ENCODE data around the gene CD83.

Gene CD83

GRCh38 chr6:14110001-14110818, 7.4 kb upstream of the CD83 start:
- TF ChIP-seq TAF1 (IDR thresholded peaks at IDR 0.05; ENCODE audit: borderline replicate concordance, low read depth, low read length) (no peak), POLR2AphosphoS5 (IDR thresholded peaks at IDR 0.05; ENCODE audit: low read depth, low read length) (no peak), POLR2A (IDR thresholded peaks at IDR 0.05; ENCODE audit: low read depth, low read length) (no peak)
- FAIRE-seq (peak; percentile 99), DNase-seq (ENCODE audit: insufficient read length) (no peak)

GRCh38 chr6:14113976-14114375, 3.6 kb upstream of the CD83 start:
- TF ChIP-seq POLR2A (IDR thresholded peaks at IDR 0.05; ENCODE audit: low read depth, low read length) (no peak), POLR2AphosphoS5 (IDR thresholded peaks at IDR 0.05; ENCODE audit: low read depth, low read length) (no peak), TAF1 (IDR thresholded peaks at IDR 0.05; ENCODE audit: borderline replicate concordance, low read depth, low read length) (no peak)
- FAIRE-seq (no peak), DNase-seq (ENCODE audit: insufficient read length) (no peak)

GRCh38 chr6:14118091-14118439, 493 bp downstream of the CD83 start:
- DNase-seq (ENCODE audit: insufficient read length) (no peak), FAIRE-seq (no peak)
- no peak for TF ChIP-seq POLR2AphosphoS5 (IDR thresholded peaks at IDR 0.05; ENCODE audit: low read depth, low read length)
- TF ChIP-seq TAF1 (IDR thresholded peaks at IDR 0.05; ENCODE audit: borderline replicate concordance, low read depth, low read length): no peak
- TF ChIP-seq POLR2A (IDR thresholded peaks at IDR 0.05; ENCODE audit: low read depth, low read length): no peak

GRCh38 chr6:14118446-14118845, 874 bp downstream of the CD83 start:
- FAIRE-seq (peak; percentile 87), DNase-seq (ENCODE audit: insufficient read length) (no peak)
- no peak for TF ChIP-seq TAF1 (IDR thresholded peaks at IDR 0.05; ENCODE audit: borderline replicate concordance, low read depth, low read length)

- DNase-seq (ENCODE audit: insufficient read length) (no peak), FAIRE-seq (no peak)
- TF ChIP-seq POLR2AphosphoS5 (IDR thresholded peaks at IDR 0.05; ENCODE audit: low read depth, low read length) (no peak; the same call in 1 of the 2 replicates), TAF1 (IDR thresholded peaks at IDR 0.05; ENCODE audit: borderline replicate concordance, low read depth, low read length) (no peak), POLR2A (IDR thresholded peaks at IDR 0.05; ENCODE audit: low read depth, low read length) (no peak)
Observed at GRCh38 chr6:14119784-14120183, 2.2 kb downstream of the CD83 start.

- DNase-seq (ENCODE audit: insufficient read length): no peak
- FAIRE-seq: peak; percentile 79
- TF ChIP-seq POLR2A (IDR thresholded peaks at IDR 0.05; ENCODE audit: low read depth, low read length): 0 out of 2 replicates have a peak, but pooled peaks have one; percentile 14
- no peak for TF ChIP-seq POLR2AphosphoS5 (IDR thresholded peaks at IDR 0.05; ENCODE audit: low read depth, low read length)
- no peak for TF ChIP-seq TAF1 (IDR thresholded peaks at IDR 0.05; ENCODE audit: borderline replicate concordance, low read depth, low read length)
Observed at GRCh38 chr6:14120546-14120945, 3.0 kb downstream of the CD83 start.

GRCh38 chr6:14121936-14122344, 4.4 kb downstream of the CD83 start:
- DNase-seq (ENCODE audit: insufficient read length): peak; percentile 27
- FAIRE-seq: peak; percentile 96
- TF ChIP-seq POLR2AphosphoS5 (IDR thresholded peaks at IDR 0.05; ENCODE audit: low read depth, low read length): peak; percentile 62
- no peak for TF ChIP-seq TAF1 (IDR thresholded peaks at IDR 0.05; ENCODE audit: borderline replicate concordance, low read depth, low read length)
- TF ChIP-seq POLR2A (IDR thresholded peaks at IDR 0.05; ENCODE audit: low read depth, low read length): no peak; the same call in 1 of the 2 replicates

GRCh38 chr6:14123386-14124111, 6.0 kb downstream of the CD83 start:
- DNase-seq (ENCODE audit: insufficient read length): no peak
- TF ChIP-seq POLR2A (IDR thresholded peaks at IDR 0.05; ENCODE audit: low read depth, low read length): no peak
- TF ChIP-seq TAF1 (IDR thresholded peaks at IDR 0.05; ENCODE audit: borderline replicate concordance, low read depth, low read length): no peak
- no peak for TF ChIP-seq POLR2AphosphoS5 (IDR thresholded peaks at IDR 0.05; ENCODE audit: low read depth, low read length)
- FAIRE-seq: no peak

- TF ChIP-seq POLR2A (IDR thresholded peaks at IDR 0.05; ENCODE audit: low read depth, low read length) (no peak), POLR2AphosphoS5 (IDR thresholded peaks at IDR 0.05; ENCODE audit: low read depth, low read length) (no peak), TAF1 (IDR thresholded peaks at IDR 0.05; ENCODE audit: borderline replicate concordance, low read depth, low read length) (no peak)
- no peak for FAIRE-seq
- no peak for DNase-seq (ENCODE audit: insufficient read length)
Observed at GRCh38 chr6:14125346-14125745, 7.8 kb downstream of the CD83 start.

GRCh38 chr6:14126191-14126590, 8.6 kb downstream of the CD83 start:
- TF ChIP-seq POLR2AphosphoS5 (IDR thresholded peaks at IDR 0.05; ENCODE audit: low read depth, low read length) (no peak), TAF1 (IDR thresholded peaks at IDR 0.05; ENCODE audit: borderline replicate concordance, low read depth, low read length) (no peak), POLR2A (IDR thresholded peaks at IDR 0.05; ENCODE audit: low read depth, low read length) (no peak)
- FAIRE-seq (no peak), DNase-seq (ENCODE audit: insufficient read length) (no peak)

- no peak for FAIRE-seq
Observed at GRCh38 chr6:14127611-14128010, 10.0 kb downstream of the CD83 start.

GRCh38 chr6:14128012-14128411, 10.4 kb downstream of the CD83 start:
- DNase-seq (ENCODE audit: insufficient read length) (no peak), FAIRE-seq (no peak)
- no peak for TF ChIP-seq TAF1 (IDR thresholded peaks at IDR 0.05; ENCODE audit: borderline replicate concordance, low read depth, low read length)
- no peak for TF ChIP-seq POLR2AphosphoS5 (IDR thresholded peaks at IDR 0.05; ENCODE audit: low read depth, low read length)
- no peak for TF ChIP-seq POLR2A (IDR thresholded peaks at IDR 0.05; ENCODE audit: low read depth, low read length)

More at GRCh38 chr6:14127611-14128010, 10.0 kb downstream of the CD83 start:
- TF ChIP-seq POLR2A (IDR thresholded peaks at IDR 0.05; ENCODE audit: low read depth, low read length): no peak
- no peak for TF ChIP-seq POLR2AphosphoS5 (IDR thresholded peaks at IDR 0.05; ENCODE audit: low read depth, low read length)
- no peak for TF ChIP-seq TAF1 (IDR thresholded peaks at IDR 0.05; ENCODE audit: borderline replicate concordance, low read depth, low read length)
- no peak for DNase-seq (ENCODE audit: insufficient read length)

All from GM12892 (cell line).